Activated CD8-positive, alpha-beta memory T cell treated with anti-CD3 and anti-CD28 coated beads, Interleukin-2, amount 50 U/mL, for 48 hours (primary cell): ENCODE measurements around the gene ZFYVE28.
A peak's percentile ranks its signal among the peaks of the same experiment; 100 is the strongest.

Source experiments
- DNase-seq: peaks from one replicate; pipeline ENCODE4 v3.0.0-alpha.2; 2020

Gene ZFYVE28

DNA sequence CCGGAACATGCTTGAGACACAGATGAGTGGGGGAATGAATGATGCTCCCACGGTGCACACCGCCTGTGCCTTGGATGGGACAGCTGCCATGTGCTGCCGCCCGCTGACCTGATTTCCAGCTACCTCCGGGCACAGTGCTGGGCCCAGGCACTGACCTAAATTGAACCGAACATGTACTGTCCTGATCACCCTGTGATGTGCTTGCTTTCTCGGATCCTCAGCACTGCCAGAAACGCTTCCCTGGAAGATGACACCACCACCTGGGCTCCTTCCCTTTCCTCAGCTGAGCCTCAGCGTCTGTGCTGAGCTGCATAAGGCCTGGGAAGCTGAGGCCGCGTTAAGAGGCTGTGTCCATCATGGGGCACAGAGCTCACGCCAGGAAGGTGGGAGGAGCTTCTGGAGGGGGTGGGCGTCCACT is 117.2 kb downstream of the ZFYVE28 start:
- DNase-seq, result no peak

DNA sequence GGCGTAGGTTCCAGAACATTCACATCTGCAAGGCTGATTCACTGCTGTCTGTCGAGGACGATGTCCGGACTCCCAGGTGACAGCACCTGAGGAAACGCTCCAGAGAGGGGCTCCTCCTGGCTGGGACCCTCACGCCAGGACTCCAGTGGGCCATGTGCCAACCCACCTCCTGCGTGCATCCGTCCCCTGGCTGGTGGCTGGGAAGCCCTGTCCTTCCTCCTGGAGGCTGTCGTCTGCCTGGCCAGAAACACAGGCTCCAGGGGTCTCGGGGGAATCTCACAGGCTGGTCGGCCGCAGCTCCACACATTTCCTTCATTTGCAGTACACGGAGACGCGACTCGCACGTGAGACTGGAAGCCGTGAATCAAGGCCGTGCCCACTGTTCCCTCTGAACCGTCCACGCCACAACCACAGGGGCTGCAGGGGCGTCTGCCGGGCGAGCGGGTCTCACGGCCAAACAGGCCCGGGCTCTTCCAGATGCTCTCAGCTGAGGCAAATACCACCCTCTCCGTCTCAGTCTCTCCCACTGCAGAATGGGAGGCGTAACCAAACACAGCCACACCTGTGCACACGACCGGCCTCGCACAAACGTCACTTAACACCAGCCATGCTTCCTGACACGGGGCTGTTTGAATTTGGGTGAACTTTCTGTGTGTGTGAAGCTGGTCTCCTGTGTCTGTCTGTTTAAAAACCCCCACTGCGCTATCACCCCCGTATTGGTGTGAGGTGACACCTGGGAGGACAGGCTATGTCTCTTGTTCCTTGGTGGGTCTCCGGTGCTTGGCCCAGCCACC is 117.8 kb downstream of the ZFYVE28 start:
- DNase-seq, result peak; percentile 34

DNA sequence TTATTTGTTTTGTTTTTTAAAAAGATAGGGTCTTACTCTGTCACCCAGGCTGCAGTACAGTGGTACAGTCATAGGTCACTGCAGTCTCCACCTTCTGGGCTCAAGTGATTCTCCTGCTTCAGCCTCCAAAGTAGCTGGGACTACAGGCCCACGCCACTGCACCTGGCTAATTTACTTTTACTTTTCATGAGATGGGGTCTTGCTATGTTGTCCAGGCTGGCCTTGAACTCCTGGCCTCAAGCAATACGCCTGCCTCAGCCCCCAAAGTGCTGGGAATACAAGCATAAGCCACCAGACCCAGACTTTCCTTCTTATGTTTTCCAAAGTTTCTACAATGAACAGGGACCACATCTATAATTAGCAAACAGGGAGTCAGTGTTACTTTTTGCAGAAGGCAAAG is 118.7 kb downstream of the ZFYVE28 start:
- DNase-seq, result peak; percentile 23

DNA sequence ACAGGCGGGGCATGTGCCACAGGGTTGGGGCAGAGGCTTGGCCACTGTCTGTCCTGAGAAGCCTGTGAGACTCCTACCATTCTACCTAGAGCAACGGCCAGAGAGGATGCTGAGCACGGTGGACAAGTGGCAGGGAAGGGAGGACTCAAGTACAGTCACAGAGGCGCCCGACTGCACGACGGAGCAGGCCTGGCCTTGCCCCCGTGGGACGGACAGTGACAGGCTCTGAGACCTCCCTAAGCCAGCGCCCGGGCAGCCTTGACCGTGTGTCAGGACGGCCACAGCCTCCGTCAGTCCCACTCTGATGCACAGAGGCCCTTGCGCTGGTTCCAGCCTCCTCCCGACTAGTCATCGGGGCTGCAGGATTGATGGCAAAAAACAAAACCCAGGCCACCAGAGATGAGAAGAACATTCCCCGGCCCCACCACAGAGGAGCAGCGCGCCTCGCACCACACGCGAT is 119.9 kb downstream of the ZFYVE28 start:
- DNase-seq, result peak; percentile 45

DNA sequence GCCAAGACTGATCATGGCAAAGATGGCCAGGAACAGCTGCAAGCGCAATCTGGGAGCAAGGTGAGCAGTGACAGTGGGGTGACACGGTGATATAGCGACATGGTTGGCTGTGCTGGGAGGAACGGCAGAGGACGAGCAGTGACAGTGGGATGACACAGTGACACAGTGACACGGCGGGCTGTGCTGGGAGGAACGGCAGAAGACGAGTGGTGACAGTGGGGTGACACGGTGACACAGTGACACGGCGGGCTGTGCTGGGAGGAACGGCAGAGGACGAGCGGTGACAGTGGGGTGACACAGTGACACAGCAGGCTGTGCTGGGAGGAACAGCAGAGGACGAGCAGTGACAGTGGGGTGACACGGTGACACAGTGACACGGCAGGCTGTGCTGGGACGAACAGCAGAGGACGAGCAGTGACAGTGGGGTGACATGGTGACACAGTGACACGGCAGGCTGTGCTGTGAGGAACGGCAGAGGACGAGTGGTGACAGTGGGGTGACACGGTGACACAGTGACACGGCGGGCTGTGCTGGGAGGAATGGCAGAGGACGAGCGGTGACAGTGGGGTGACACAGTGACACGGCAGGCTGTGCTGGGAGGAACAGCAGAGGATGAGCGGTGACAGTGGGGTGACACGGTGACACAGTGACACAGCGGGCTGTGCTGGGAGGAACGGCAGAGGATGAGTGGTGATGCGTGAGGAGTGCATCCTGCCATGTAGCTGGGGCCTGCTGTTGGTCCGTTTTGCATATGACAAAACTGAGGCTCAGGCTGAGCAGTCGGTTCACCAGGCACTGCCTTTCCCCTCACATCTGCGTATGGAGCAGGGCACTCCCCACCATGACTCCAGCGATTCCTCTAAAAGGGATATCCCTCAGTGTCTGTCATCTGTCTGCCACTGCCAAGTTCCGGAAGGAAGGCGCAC is 120.6 kb downstream of the ZFYVE28 start:
- peak; percentile 53 for DNase-seq

DNA sequence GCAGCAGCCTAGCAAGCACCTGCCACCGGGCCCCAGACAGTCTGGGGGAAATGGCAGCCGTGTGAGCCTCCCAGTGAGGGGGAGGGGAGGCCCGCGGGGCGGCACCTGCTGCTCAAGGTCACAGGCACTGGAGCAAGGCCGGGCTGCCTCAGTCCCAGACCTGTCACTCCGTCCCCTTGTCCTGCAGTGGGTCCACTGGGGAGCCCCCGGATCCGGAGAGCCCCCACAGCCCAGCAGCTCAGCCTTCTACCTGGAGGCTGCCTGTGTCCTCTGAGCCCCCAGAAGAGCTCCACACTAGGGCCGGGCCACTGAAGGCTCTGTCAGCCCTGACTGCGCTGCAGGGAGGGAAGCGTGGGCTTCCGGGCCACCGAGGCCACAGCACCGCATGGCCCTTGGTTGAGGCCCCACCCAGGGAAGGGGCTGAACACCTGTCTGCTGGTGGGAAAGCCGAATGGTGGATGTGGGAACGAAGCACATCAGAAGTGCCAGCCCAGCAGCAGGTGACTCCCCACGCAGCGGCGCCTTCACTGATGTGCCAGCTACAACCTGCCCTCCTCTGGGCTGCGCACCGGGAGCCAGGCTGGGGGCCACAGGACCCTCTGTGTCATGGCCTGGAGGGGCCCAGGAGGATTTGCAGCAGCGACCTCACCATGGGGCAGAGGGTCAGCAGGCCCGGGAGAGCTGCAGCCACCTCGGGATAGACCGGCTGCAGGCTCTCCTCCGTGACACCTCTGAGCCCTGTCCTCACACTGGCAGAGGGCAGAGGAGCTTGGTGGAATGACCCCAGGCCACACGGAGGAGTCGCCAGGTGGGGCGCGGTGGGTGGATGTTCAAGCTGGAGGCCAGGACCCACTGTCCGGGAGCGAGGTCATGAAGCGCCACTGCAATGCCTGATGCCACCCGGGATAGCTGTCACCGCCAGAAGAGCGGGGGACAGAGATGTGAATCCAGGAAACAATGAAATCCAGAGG is 121.5 kb downstream of the ZFYVE28 start:
- peak; percentile 58 for DNase-seq

DNA sequence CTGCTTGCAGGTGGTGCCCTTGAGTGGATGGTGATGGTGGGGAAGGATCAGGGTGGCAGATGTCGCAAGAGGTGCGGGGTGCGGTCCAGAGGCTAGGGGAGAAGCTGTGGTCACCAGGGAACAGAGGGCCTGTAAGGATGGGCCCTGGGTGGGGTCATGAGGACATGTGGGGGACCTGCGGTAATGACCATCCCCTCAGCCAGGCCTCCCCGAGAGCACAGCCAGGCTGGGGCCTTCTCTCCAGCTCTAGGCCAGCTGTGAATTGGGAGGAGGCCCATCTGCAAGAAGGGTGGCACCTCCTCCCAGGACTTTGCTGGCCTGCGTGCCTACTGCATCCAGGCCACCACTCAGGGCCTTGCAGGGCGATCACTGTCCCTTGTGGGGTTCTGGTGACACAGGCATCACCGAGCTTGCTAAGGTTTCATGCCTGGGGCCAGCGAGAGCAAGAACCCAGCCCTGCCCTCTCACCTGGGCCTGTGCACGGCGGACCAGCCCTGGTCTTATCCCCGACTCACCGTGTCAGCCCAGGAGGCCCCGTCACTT is 122.5 kb downstream of the ZFYVE28 start:
- DNase-seq, result peak; percentile 54

DNA sequence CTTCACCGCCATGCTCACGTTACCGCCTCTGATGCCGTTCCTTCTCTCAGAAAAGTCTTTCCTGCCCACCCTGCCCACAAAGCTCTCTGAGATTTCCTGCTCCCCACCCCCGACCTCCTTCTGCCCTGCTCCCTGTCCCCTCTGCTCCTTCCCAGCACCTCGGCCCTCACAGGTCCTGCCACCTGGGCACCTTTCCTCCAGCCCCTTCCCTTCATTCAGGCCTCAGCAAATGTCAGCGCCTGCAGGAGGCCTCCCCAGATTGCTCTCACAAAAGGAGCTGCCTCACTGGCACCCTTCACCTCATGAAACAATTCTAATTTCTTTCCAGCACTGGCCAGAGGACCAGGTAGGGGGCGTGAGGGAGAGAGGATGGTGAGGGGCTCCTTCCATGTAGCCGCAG is 122.9 kb downstream of the ZFYVE28 start:
- DNase-seq, result peak; percentile 54

DNA sequence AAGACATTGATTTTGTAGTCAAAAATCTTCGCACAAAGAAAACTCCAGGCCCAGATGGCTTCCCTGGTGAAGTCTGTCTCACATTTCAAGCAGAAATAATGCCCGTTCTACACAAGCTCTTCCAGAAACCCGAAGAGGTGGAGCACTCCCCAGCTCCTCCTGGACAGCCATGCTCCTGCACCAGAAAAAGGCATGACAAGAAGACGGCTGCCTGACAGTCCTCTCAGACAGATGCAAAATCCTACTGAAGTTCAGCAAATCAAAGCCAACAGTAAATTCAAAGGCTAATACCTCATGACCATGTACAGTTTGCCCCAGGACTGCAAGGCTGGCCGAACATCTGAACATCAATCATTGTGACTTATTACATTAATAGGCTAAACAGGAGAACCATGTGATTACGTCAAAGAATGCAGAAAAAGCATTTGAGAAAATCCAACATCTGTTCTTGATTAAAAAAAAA is 125.8 kb downstream of the ZFYVE28 start:
- peak; percentile 32 for DNase-seq

DNA sequence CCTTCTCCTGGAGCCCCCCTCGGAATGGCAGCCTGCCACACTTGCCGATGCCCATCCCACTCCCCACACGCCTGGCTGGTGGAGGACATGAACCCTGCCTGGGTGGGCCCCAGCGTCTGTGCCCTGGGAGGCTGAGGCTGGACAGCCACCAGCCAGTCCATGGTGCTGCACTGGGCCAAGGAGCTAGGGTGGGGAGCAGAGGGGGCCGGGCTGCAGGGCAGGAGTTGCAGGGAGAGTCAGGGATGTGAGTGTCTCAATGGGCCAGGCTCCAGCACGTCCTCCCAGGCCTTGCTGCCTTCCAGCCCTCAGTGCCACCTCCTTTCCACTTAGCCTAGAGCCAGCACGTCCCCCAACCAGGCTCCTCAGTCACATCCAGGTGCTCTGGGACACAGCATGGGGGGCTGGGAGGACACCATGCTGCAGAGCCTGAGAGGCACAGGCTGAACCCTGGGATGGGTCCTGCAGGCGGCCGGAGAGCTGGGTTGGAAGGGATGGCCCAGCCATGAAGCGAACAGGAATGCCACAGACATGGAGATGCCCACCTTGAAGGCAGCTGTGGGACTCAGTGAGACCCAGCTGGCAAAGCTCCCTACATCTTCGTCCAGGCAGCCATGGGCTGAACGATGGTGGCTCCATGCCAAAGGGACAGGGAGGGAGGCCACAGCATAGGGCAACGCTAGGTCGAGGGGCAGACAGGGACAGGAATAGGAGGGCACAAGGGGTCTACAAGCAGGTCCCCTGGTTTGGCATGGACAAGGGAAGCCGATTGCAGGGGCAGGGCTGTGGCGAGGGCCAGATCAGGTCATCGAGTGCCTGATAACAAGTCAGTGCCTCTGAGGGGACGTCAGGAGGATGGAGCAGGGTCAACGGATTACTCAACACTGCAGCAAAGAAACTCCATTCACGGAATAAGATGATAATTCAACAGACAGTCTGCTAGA is 126.5 kb downstream of the ZFYVE28 start:
- DNase-seq, result peak; percentile 51

DNA sequence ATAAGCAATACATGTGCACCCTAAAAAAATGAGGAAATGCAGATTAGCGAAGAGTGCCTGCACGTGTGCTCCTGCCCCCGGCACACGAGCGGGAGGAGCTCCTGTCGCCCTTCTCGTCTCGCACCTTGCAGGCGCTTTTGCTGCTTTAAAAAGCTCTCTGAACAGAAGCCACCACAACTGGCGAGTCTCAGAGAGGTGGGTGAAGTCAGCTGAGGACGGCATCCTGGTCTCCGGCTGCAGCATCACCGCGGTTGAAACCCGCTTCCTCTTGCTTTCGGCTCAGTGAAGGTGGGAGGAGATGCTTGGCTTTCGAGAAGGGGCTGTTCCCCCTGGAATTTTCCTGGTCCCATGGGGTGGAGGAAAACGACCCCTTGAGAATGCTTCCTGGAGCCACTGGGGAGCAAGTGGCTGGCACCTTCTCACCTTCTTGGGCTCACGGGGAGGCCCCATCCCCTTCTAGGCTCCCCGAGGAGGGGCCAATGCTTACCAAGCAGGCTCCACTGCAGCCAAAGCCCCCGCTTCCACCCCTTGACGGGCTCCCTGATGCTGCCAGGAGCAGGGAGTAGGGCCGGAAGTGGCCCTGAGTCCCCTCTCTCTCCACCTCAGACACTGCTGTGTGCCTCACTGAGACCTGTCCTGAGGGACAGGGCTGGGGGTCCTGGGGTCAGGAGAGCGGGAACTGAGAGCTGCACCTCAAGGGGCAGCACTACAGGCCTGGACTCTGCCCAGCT is 127.3 kb downstream of the ZFYVE28 start:
- DNase-seq, result peak; percentile 77

DNA sequence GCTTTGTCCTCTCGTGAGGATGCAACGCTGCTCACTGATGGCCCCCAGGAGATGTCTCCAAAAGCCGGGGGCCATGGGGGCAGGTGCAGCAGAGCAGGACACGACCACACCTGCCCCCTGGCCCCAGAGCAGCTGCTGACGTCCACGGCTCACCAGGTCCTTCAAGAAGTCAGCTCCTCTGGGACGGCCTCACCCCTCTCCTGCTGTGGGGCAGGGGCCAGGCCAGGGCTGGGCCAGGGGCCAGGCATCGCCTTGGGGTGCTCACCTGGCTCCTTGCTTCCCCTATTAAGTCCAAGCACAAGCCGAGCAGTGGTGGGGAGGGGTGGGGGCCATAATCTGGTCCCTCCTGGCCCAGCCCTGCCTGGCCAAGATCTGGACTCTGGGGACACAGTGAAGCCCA is 128.0 kb downstream of the ZFYVE28 start:
- no peak for DNase-seq

DNA sequence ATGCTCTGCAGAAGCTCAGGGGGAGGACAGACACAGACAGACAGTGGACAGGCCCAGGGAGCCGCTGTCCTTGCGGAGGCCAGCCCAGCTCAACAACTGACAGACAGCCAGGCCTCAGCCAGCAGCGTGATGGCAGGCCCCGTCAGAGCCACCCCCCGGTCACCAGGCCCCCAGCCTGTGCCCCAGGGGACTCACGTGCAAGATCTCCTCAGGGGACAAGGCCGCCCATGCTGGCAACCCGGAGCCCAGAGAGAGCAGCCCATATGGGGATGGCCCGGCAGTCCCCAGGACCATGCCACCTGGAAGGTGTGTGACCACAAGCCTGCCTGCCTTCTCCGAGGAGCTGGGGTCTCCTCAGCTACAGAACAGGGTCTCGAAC is 128.5 kb downstream of the ZFYVE28 start:
- DNase-seq, result peak; percentile 49

DNA sequence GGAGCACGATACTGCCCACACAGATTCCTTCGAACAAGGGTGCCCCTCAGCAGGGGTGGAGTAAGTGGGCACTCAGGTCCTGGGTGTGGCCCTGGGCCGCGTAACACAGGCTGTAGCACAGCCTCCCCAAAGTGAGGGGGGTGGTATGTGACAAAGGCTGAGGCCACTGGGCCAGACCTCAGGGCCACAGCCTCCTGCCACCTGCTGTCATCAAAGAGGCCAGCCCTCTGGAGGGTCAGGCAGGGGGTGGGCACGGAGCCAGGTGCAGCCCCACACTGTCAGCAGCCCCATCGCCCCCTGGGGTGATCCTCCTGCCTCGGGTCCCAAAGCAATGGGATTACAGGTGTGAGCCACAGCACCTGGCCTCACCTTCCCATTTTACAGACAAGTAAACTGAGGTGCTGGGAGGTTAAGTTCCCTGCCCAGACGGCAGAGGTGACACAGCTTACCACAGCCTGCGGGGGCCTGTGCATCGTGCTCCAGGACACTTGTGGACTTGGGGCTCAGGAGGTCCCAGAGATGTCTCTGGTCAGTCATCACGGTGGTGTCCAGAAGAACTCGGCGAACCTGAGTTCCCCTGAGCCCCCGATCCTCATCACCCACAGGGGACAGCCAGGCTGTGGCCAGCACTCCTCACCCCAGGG is 129.0 kb downstream of the ZFYVE28 start:
- DNase-seq, result peak; percentile 40

DNA sequence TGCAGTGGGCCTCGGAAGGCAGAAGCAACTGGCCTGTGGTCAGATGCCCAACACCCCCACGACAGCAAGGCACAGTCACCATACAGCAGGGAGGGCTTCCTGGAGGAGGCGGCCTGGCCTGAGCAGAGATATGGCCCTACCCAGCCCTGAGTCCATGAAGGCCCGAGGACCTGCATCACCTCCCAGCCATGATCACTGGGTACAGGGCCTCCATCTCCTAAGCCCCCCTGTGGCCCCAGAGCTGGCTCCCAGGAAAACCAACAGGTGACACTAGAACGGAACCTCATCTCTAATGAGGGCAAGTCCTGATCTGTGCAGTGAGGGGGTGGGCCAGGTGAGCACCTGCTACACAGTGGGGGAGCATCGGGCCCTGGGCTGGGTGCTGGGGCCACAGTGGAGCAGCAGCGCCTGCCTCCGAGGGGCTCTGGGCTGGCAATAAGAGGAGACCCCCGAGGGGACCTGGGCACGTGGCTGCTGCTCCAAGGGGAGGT is 130.3 kb downstream of the ZFYVE28 start:
- DNase-seq, result no peak

DNA sequence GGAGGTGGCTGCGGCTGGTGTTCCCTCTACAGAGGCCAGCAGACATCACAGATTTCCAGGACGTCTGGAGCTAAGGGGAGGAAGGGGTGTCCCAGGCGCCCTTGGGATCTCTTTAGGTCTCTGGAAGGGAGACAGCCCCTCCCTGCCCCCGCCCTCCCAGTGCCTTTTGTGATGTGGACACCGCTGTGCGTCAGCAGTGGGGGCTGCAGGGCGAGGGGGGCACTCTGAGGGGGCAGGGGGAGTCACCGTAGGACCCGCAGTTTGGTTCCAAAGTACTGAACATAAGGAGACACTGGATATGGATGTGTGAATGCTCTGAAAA is 130.9 kb downstream of the ZFYVE28 start:
- no peak for DNase-seq

DNA sequence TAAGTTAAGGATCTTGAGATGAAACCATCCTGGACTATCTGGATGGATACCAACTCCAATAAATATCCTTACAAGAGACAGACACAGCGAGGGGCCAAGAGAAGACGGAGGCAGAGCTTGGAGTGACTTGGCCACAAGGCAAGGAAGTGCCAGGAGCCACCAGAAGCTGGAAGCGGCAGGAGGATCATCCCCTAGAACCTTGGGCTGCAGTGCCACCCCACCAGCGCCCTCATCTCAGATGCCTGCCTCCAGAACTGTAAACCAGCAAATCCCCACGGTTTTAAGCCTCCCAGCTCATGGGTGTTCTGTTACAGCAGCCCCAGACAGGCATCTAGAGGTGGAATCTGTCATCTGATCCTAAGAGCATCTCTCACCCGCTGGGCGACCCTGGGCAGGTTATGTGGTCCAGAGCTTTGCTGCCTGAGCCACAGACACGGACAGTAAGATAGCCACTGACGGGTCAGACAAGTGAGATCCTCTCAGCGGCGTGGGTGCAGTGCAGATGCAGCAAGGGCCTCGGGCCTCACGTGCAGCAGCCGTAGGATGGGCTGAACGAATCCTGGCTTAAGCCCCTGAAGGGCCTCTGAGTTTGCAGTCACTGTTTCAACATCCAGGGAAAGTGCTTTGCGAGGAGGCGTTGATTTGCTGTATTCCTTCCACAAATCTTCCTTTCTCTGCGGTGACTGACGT is 131.4 kb downstream of the ZFYVE28 start:
- no peak for DNase-seq

DNA sequence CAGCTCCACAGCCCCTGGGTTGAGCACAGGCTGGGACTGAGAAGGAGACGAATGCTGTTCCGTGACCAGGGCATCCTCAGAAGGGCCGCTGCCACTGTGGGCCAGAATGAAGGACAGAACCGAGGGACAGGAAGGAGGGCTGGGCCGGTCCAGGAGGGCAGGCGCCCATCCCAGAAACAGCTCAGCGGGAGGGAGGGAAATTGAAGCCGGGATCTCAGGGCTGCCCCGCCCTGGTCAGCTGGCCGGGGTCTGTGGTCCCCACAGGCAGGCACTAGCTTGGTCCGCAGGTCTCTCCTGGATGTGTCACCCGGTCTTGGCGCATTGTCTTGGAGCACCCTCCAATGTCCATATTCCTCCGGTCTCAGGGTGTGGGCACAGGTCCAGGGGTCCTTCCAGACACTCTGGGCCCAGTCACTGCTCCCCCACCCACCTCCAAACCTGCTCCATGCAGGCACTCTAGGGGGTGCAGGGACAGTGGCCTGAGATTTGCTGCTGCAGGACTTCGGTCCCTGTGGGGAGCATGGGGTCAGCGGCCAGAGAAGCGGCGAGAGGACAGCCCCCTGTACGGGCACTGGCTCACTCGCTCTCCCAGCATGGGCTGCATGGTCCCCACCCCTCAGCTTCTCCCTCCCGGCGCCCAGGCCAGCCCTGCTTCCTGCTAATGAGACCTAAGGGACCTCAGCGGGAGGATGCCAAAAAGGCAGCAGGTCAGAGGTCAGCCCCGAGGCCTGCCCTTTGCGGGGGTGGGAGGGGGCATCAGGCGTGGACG is 132.6 kb downstream of the ZFYVE28 start:
- DNase-seq, result no peak
